DOHH2 (cell line): ENCODE measurements around the gene ZNF774.

Source experiments
- CTCF ChIP-seq: fragments of 200-600 bp; sonication (generic); IDR thresholded peaks from one replicate; pipeline ENCODE4 v1.5.1; 2014; ENCODE audit warnings: antibody characterized with exemption, mild to moderate bottlenecking, low read depth, low read length; ENCODE audit not compliant: poor library complexity, severe bottlenecking
- EZH2phosphoT487 ChIP-seq: fragments of 200-600 bp; sonication (generic); IDR thresholded peaks from 2 replicates; pipeline ENCODE4 v1.6.1; 2017; ENCODE audit warnings: borderline replicate concordance, mild to moderate bottlenecking, antibody characterized with exemption, low read length, moderate library complexity, mixed read lengths

GRCh38 chr15:90344662-90345061 is 7.4 kb upstream of the ZNF774 start:
- TF ChIP-seq CTCF (no peak), EZH2phosphoT487 (no peak)
